GM19463 (cell line): ENCODE results near the gene SLC2A1.

Source experiments
- ATAC-seq: cut with Tn5 transposase; IDR thresholded peaks from one replicate; pipeline ENCODE4 v1.9.1; 2021; ENCODE audit warnings: mild to moderate bottlenecking, moderate library complexity; ENCODE audit not compliant: unreplicated experiment

The SLC2A1 gene

DNA sequence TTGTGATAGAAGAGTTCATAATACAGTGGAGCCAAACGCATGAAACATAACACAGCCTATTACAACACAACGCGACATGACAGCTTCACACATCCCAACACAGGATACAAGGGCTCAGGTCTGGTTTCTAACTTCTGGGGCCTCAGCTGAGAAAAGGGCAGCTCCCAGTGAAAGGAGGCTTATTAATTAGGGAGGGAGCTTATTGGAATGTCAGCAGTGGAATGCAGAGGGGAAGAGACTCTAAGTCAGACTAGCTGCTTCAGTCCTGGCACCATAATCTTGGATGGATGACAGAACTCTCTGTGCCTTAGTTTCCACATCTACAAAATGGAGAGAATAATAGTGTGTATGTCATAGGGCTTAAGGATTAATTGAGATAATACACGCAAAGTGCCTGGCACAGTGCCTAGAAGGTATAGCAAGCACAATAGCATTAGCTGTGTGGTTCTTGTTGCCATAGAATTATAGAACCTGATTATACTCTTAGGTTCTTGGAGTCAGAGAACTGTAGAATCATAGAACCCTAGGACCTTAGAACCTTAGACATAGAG, 22.7 kb upstream of the SLC2A1 start:
- ATAC-seq, result no peak

- ATAC-seq, result no peak
These were observed 21.5 kb upstream of the SLC2A1 start for GRCh38 chr1:42979896-42980800.

DNA sequence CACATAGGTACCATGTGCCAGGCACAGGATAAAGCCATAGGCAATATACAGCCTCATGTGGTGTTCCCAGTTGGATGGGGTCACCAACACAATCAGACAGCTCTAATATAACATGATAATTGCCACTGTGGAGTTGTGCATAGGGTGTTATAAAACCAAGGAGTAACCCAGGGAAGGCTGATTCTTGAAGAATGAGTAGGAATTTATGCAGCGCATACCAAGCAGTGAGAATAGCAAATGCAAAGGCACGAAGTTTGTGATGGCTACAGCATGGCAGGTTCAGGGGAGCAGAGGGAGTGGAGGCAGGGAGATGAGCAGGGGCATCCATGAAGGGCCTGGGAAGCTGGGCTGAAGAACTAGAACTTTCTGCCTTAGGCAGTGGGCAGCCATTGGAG, 20.4 kb upstream of the SLC2A1 start:
- ATAC-seq, result no peak

DNA sequence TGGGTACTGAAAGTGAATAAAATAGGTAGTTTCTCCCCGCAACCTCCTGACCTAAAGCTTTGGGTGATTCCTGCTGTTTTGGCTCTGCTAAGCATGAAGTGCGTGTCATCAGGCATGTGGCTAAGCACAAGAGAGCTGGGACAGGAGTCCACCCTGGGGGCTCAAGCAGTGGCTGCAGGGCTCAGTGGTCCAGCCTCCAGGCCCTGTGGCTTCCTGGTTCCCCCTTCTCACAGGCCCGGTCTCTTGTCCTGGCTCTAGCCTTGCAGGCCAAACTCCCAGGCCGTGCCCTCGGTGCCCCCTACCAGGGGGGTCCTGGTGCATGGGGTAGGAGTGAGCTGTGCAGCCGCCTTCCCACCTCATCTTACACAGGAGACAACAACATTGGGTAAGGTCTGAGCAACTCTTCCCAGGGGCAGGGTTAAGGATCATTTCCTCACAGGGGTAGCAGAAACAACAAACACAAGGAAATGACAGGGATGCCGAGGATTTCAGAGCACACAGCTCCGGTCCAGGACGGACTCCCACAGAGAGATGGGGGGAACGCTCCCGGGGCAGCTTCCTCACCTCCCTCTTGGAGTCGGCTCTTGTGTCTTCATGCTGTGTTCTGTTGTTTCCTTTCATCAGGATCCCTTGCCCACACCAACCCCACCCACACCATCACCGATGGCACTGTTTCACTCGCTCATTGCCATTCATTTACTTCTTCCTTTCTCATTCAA, 19.8 kb upstream of the SLC2A1 start:
- no peak for ATAC-seq

DNA sequence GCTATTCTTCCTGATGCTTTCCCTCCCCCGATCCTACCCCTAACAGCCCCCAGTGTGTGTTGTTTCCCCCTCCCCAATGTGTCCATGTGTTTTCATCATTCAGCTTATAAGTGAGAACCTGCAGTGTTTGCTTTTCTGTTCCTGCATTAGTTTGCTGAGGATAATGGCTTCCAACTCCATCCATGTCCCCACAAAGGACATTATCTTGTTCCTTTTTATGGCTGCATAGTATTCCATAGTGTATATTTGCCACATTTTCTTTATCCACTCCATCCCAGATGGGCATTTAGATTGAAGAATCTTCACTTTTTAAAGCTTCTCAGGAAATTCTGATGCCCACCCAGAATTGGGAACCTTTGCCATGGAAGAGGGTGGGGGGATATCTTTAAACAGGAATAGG, 19.0 kb upstream of the SLC2A1 start:
- ATAC-seq, result no peak

- no peak for ATAC-seq
These were observed 17.0 kb upstream of the SLC2A1 start for GRCh38 chr1:42975561-42976225.

DNA sequence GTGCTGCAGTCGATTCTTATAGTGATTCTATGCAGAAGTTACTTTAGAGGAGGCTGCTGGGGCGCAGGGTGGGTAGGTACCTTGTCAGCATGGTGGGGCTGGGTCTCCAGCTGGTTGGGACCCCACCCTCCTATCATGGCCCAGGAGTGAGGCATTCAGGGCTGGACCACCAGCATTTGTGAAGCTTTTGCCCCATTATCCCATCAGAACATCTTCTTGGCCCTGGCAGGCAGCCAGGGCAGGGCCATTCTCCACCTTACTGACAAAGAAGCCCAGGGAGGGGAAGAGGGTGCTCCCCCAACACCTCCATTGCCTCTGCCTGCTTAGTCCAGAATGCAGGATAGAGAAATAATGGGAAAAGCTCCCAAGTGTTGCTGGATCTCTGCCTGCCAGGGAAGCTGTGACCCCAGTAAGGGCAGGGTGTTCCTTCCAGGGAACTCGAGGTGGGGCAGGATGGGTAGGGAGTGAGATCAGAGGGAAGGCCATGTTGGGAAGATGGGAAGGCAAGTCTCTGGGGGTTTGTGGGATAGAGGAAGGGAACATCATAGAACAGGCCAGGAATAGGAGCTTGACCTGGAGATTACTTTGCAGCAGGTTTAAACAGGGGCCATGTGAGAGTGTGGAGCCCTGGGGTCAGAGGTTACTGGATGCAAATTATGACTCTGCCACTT, 16.2 kb upstream of the SLC2A1 start:
- no peak for ATAC-seq

DNA sequence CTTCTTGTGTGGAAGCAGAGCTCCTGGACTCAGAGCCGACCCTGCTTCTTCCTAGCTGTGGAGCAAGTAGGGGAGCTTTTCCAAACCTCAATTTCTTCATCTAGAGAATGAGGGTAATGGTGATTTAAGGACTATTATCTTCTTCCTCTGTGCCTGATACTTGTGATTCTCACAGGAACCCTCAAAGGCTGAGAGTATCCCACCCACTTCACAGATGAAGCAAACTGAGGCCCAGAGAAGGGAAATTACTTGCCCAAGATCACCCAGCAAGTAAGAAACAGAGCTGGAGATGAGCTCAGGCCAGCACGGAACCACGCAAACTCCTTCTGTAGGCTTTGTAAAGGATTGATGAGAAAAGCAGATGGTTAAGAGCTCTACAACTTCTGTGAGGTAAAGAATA, 15.1 kb upstream of the SLC2A1 start:
- ATAC-seq, result no peak

DNA sequence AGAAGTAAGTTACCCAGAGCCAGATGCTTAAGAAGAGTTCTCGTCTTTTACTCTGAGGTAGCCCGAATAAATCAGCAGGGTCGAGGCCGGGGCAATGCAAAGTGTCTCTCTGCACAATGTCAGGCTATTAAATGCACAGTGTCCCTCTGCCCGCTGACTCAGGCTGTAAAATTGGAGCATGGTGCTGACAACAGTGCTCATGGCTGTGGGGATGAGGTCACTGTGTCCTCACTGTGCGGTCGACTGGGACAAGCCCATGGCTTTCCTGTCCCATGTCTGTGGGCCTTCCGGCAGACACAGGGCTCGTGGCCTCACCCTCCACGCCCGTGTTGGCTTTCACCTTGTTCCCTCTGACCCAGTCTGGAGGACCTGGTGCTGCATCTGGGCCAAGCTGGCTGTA, 14.6 kb upstream of the SLC2A1 start:
- ATAC-seq, result no peak

GRCh38 chr1:42971841-42972291, 13.2 kb upstream of the SLC2A1 start:
- ATAC-seq, result no peak

- no peak for ATAC-seq
These were observed 11.5 kb upstream of the SLC2A1 start for GRCh38 chr1:42970143-42970542.

- ATAC-seq, result no peak
These were observed 10.0 kb upstream of the SLC2A1 start for GRCh38 chr1:42968654-42969053.

- ATAC-seq, result no peak
These were observed 8.3 kb upstream of the SLC2A1 start for GRCh38 chr1:42966688-42967612.

- ATAC-seq, result no peak
These were observed 6.7 kb upstream of the SLC2A1 start for GRCh38 chr1:42965378-42965777.

DNA sequence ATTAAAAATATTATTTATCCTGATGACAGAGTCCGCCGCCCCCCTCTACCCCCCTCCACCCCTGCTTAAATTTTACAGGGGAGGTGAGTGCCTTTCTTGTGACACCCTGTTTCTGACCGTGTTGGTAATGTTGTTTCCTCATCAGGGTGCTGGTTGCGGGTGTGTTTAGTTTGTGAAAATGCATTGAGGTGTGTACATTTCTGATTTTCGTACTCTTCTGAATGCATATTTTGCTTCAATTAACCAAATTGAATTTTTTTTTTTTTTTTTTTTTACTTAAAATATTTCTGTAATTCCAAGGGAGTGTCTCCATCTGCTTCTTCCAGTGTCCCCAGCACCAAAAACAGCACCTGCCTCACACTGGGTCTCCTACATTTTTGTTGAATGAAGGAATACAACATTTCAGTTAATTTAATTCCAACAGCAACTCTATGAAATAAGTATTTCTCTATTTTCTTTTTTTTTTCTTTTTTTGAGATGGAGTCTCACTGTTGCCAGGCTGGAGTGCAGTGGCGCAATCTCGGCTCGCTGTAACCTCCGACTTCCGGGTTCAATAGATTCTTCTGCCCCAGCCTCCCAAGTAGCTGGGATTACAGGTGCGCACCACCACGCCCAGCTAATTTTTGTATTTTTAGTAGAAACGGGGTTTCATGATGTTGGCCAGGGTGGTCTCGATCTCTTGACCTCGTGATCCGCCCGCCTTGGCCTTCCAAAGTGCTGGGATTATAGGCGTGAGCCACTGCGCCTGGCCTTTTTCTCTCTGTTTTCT, 5.6 kb upstream of the SLC2A1 start:
- ATAC-seq, result no peak

DNA sequence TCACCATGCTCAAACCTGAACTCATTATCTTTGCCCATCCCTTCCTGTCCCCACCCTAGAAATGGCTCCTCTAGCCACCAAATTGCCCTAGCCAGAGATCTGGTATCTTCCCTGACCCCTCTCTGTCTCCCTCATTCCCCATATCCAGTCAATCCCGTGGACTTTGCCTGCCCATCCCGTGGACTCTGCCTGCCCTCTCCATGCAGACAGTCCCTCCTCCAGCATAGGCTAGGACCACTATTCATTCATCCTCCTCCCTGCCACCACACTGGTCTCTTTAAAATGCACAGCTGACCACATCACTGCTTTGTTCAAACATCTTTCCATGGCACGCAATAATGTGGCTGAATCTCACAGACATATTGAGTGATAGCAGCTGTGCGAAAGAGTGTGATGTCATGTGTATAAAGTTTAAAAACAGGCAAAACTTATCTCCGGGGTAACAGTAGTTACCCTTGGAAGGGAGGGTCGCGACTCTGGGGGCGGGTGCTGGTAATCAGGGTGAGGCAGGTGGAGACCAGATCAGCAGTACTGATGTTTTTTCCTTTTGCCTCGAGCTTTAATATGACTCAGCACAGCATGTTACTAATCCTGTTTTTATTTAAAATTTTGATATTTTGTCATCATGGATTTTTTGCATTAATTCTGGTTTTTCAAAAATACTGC, 4.8 kb upstream of the SLC2A1 start:
- ATAC-seq, result no peak

DNA sequence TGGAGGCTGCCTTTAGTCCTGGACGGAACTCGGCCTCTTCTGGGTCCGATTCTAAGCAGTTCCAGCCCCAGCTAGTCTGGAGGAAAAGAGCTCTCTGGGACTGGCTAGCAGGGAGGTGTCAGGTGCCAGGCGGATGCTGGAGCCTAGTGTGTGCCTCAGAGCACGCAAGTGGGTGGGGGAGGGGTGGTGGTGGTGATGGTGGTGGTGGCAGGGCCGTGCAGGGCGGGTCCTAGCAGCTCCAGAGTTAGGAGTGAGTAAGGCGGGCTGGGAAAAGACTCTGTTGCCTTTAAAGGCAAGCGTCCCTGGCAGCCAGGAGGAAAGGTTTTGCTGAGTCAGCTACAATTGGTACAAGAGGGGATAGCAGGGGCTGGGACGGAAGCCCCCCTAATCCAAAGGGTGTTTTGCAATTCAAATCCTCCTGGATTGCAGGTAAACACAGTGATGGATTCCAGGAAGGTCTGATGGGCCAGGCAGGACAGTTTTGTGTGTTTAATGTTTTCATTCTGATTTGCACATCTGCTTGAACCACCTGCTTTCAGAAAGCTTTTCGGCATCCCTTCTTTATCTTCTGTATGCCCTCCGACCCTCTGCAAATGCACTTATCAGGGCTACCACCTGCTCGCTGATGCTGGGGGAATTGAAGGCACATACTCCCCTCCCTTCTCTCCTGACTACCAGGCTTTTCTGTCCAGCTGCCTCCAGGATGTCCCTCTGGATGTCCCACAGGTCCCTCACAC, 4.1 kb upstream of the SLC2A1 start:
- ATAC-seq, result no peak
